GM21390 (cell line): ENCODE results near the gene GTF2IRD1.
"Not testable (repeated sequence)": the region's sequence is repeated elsewhere in the genome, so short reads cannot be mapped to it uniquely, and the experiment has no call there.

Experiments used
- ATAC-seq: cut with Tn5 transposase; IDR thresholded peaks from one replicate; pipeline ENCODE4 v1.9.1; 2021; ENCODE audit not compliant: unreplicated experiment

The GTF2IRD1 gene

GRCh38 chr7:74633451-74633921 is 179.8 kb downstream of the GTF2IRD1 start:
- no peak for ATAC-seq

- ATAC-seq = no peak
Measured at GRCh38 chr7:74637745-74638144, 184.0 kb downstream of the GTF2IRD1 start.

- peak; percentile 84 for ATAC-seq
Measured at GRCh38 chr7:74650055-74650454, 196.3 kb downstream of the GTF2IRD1 start.

GRCh38 chr7:74650493-74651132 is 196.9 kb downstream of the GTF2IRD1 start:
- peak; percentile 48 for ATAC-seq

GRCh38 chr7:74651133-74651504 is 197.4 kb downstream of the GTF2IRD1 start:
- not testable (repeated sequence) for ATAC-seq
